K562 (cell line): ENCODE measurements around the gene ZNF629. TPM values are rescaled to one million over a fixed set of nuclear protein-coding genes. Genes with fewer than 3 reads are reported as not detected.

Experiments used
- ATF1 ChIP-seq, 2 experiments: fragments of 450-650 bp in 1 of 2; IDR thresholded peaks; 2 replicates each; pipeline ENCODE4 v1.6.1; 2016; ENCODE audit warnings: missing compliant biosample characterization in 1 of 2, missing genetic modification characterization in 1 of 2
- CBX3 ChIP-seq, 2 experiments: IDR thresholded peaks; 1 replicate in 1 of 2; 2 replicates in 1 of 2; pipeline ENCODE4 v1.6.1; 2012; ENCODE audit warnings: inconsistent platforms in 2 of 2, low read length in 2 of 2, borderline replicate concordance in 1 of 2, control low read depth in 1 of 2
- ERF ChIP-seq: fragments of 450-650 bp; formaldehyde crosslinking; IDR thresholded peaks from 2 replicates; pipeline ENCODE4 v1.4.0; 2020; ENCODE audit warnings: mild to moderate bottlenecking, mixed read lengths
- JUN ChIP-seq, 2 experiments: sonication (generic) in 1 of 2; formaldehyde crosslinking in 1 of 2; IDR thresholded peaks; 2 replicates each; pipeline versions ENCODE4 v1.6.1 to v1.8.0; 2012 to 2022; ENCODE audit warnings: borderline replicate concordance in 2 of 2, mild to moderate bottlenecking in 2 of 2, improper control_type of control experiment in 1 of 2, low read depth in 1 of 2, low read length in 1 of 2, missing genetic modification reagents in 1 of 2
- RBM25 ChIP-seq: fragments of 200-400 bp; formaldehyde crosslinking; IDR thresholded peaks from 2 replicates; pipeline ENCODE4 v1.6.1; 2018; ENCODE audit warnings: low read length, low read depth, moderate library complexity; ENCODE audit not compliant: severe bottlenecking
- RCOR1 ChIP-seq, 2 experiments: IDR thresholded peaks; 2 replicates each; pipeline ENCODE4 v1.6.1; 2012; ENCODE audit warnings: low read depth in 2 of 2, low read length in 2 of 2, borderline replicate concordance in 1 of 2, improper control_type of control experiment in 1 of 2
- RFX7 ChIP-seq: fragments of 250-450 bp; sonication (Bioruptor Pico); IDR thresholded peaks from 2 replicates; pipeline ENCODE4 v1.5.1; 2021; ENCODE audit warnings: mild to moderate bottlenecking
- TCF3 ChIP-seq: sonication (generic); formaldehyde crosslinking; IDR thresholded peaks from 2 replicates; pipeline ENCODE4 v1.4.0; 2020; ENCODE audit warnings: mild to moderate bottlenecking, missing genetic modification reagents
- ZNF354B ChIP-seq: fragments of 250-450 bp; sonication (Bioruptor Pico); IDR thresholded peaks from 2 replicates; pipeline ENCODE4 v1.4.0; 2020
- ZZZ3 ChIP-seq: fragments of 450-650 bp; IDR thresholded peaks from 2 replicates; pipeline ENCODE4 v1.6.1; 2016; ENCODE audit warnings: antibody characterized with exemption, mild to moderate bottlenecking, moderate library complexity
- polyA plus RNA-seq, 8 experiments: library from polyadenylated mRNA; depleted of rRNA in 4 of 8; stranded (reverse) in 5 of 8; unstranded in 3 of 8; fragments of >200 nt; fragmentation: Nextera tagmentation in 2 of 8; fragmentation: Illumina TruSeq in 1 of 8; extraction: Ambion mirVana in 2 of 8; extraction: Trizol in 1 of 8; gene quantifications; 2 replicates each; pipeline versions ENCODE4 v1.2.1 to v1.2.3, GENCODE V29; 2011 to 2014; ENCODE audit warnings: inconsistent platforms in 1 of 8, missing spikeins in 1 of 8
- total RNA-seq, 7 experiments: library from RNA; depleted of rRNA in 6 of 7; stranded (reverse); fragments of >200 nt in 6 of 7; fragmentation: Illumina TruSeq in 2 of 7; extraction: Trizol in 2 of 7; gene quantifications; 2 replicates each; pipeline versions ENCODE4 v1.2.1 to v1.2.3, GENCODE V29; 2011 to 2021; ENCODE audit warnings: low replicate concordance in 1 of 7
- TF ChIP-seq, protein P1 (sequence below): conservative IDR thresholded peaks from 2 replicates; pipeline ENCODE4 v1.6.1; 2011; ENCODE audit warnings: low read depth, mild to moderate bottlenecking, low read length; ENCODE audit not compliant: control insufficient read depth
- TF ChIP-seq, protein P2 (sequence below), 2 experiments: IDR thresholded peaks; 2 replicates each; pipeline ENCODE4 v1.6.1; 2012; ENCODE audit warnings: improper control_type of control experiment in 2 of 2, low read depth in 2 of 2, low read length in 2 of 2, borderline replicate concordance in 1 of 2
- TF ChIP-seq, protein P3 (sequence below): fragments of 450-650 bp; IDR thresholded peaks from 2 replicates; pipeline ENCODE4 v1.6.1; 2016; ENCODE audit warnings: missing biosample characterization, missing genetic modification characterization
- TF ChIP-seq, protein P4 (sequence below): sonication (generic); formaldehyde crosslinking; IDR thresholded peaks from 2 replicates; pipeline ENCODE4 v1.8.0; 2022; ENCODE audit warnings: mild to moderate bottlenecking, low read depth, missing genetic modification reagents
- TF ChIP-seq, protein P5 (sequence below): fragments of 250-450 bp; sonication (Bioruptor Pico); IDR thresholded peaks from 2 replicates; pipeline ENCODE4 v1.4.0; 2020

Gene ZNF629
- total and polyA plus RNA-seq, 9 of the 15 experiments (the other 6 are each of a cell fraction or from before 2014, with no cell fraction given), result 0.44 to 18.8 (median 7.4) TPM

DNA sequence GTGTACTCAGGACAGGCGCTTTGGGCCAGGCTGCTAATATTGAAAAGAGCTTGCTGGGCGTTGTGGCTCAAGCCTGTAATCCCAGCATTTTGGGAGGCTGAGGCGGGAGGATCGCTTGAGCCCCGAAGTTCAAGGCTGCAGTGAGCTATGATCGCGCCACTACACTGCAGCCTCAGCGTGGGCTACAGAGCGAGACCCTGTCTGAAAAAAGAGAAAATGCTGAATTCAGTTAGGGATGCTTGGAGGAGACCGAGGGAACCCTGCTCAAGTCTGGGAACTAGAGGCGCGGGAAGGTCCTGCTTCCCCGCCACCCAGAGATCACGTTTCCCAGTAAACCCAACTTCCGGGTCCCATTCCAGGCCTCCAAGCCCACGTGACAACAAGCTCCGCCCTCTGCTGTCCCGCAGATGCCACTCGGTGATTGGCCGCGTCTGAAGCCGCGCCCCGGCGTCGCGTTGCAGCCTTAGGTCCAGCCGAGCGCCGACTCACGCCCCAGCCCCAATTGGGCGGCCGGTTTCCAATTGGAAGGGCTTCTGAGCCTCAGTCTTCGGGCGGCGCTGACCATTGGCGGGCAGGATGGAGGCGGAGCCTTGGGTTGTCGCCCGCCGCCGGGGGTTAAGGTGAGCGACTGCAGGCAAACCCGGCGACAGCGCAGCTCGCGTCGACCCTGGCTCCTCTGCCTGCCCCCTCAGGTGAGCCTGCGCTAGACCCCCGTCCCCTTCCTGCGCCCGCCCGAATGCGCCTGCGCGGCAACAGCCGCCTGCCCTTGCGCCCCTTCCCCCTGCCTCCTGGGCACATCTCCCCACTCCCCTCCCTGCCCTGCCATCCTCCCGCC lies 39.0 kb downstream of the ZNF629 start, which contains the start of gene PHKG2 (continued):
- TF ChIP-seq, protein P1, sequence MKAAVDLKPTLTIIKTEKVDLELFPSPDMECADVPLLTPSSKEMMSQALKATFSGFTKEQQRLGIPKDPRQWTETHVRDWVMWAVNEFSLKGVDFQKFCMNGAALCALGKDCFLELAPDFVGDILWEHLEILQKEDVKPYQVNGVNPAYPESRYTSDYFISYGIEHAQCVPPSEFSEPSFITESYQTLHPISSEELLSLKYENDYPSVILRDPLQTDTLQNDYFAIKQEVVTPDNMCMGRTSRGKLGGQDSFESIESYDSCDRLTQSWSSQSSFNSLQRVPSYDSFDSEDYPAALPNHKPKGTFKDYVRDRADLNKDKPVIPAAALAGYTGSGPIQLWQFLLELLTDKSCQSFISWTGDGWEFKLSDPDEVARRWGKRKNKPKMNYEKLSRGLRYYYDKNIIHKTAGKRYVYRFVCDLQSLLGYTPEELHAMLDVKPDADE, result no peak
- TF ChIP-seq ZZZ3, result no peak
- TF ChIP-seq ERF (CRISPR knock-in tag), result peak; percentile 77; the same call in 1 of the 2 replicates
- TF ChIP-seq, protein P2, sequence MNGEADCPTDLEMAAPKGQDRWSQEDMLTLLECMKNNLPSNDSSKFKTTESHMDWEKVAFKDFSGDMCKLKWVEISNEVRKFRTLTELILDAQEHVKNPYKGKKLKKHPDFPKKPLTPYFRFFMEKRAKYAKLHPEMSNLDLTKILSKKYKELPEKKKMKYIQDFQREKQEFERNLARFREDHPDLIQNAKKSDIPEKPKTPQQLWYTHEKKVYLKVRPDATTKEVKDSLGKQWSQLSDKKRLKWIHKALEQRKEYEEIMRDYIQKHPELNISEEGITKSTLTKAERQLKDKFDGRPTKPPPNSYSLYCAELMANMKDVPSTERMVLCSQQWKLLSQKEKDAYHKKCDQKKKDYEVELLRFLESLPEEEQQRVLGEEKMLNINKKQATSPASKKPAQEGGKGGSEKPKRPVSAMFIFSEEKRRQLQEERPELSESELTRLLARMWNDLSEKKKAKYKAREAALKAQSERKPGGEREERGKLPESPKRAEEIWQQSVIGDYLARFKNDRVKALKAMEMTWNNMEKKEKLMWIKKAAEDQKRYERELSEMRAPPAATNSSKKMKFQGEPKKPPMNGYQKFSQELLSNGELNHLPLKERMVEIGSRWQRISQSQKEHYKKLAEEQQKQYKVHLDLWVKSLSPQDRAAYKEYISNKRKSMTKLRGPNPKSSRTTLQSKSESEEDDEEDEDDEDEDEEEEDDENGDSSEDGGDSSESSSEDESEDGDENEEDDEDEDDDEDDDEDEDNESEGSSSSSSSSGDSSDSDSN (IDR thresholded peaks at IDR 0.05; ENCODE audit: borderline replicate concordance in 1 of 2, low read depth in 2 of 2, low read length in 2 of 2), result no peak
- no peak for TF ChIP-seq RCOR1 (IDR thresholded peaks at IDR 0.05; ENCODE audit: borderline replicate concordance in 1 of 2, low read depth in 2 of 2, low read length in 2 of 2)
- no peak for TF ChIP-seq TCF3 (CRISPR knock-in tag)
- TF ChIP-seq RBM25, result peak; percentile 85
- no peak for TF ChIP-seq ZNF354B (CRISPR knock-in tag)
- TF ChIP-seq, protein P3, sequence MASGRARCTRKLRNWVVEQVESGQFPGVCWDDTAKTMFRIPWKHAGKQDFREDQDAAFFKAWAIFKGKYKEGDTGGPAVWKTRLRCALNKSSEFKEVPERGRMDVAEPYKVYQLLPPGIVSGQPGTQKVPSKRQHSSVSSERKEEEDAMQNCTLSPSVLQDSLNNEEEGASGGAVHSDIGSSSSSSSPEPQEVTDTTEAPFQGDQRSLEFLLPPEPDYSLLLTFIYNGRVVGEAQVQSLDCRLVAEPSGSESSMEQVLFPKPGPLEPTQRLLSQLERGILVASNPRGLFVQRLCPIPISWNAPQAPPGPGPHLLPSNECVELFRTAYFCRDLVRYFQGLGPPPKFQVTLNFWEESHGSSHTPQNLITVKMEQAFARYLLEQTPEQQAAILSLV, result no peak
- TF ChIP-seq RFX7 (CRISPR knock-in tag), result 0 out of 2 replicates have a peak, but pooled peaks have one; percentile 6
- TF ChIP-seq ATF1 (CRISPR knock-in tag; IDR thresholded peaks at IDR 0.05), result no peak; the same call in 1 of the 2 replicates
- TF ChIP-seq ATF1 (tag; IDR thresholded peaks at IDR 0.05), result peak; percentile 79
- TF ChIP-seq, protein P4, sequence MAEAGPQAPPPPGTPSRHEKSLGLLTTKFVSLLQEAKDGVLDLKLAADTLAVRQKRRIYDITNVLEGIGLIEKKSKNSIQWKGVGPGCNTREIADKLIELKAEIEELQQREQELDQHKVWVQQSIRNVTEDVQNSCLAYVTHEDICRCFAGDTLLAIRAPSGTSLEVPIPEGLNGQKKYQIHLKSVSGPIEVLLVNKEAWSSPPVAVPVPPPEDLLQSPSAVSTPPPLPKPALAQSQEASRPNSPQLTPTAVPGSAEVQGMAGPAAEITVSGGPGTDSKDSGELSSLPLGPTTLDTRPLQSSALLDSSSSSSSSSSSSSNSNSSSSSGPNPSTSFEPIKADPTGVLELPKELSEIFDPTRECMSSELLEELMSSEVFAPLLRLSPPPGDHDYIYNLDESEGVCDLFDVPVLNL (CRISPR knock-in tag), result no peak
- no peak for TF ChIP-seq CBX3 (IDR thresholded peaks at IDR 0.05; ENCODE audit: borderline replicate concordance in 1 of 2, low read length in 2 of 2)
- TF ChIP-seq JUN (IDR thresholded peaks at IDR 0.05; ENCODE audit: borderline replicate concordance, low read depth, low read length), result 0 out of 2 replicates have a peak, but pooled peaks have one; percentile 21
- TF ChIP-seq JUN (CRISPR knock-in tag; IDR thresholded peaks at IDR 0.05; ENCODE audit: borderline replicate concordance), result no peak
- TF ChIP-seq, protein P5, sequence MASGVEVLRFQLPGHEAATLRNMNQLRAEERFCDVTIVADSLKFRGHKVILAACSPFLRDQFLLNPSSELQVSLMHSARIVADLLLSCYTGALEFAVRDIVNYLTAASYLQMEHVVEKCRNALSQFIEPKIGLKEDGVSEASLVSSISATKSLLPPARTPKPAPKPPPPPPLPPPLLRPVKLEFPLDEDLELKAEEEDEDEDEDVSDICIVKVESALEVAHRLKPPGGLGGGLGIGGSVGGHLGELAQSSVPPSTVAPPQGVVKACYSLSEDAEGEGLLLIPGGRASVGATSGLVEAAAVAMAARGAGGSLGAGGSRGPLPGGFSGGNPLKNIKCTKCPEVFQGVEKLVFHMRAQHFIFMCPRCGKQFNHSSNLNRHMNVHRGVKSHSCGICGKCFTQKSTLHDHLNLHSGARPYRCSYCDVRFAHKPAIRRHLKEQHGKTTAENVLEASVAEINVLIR (CRISPR knock-in tag), result 0 out of 2 replicates have a peak, but pooled peaks have one; percentile 7
